ENCODE measurements around the gene YTHDC2. TPM values are rescaled to one million over a fixed set of nuclear protein-coding genes. Genes with fewer than 3 reads are reported as not detected.
"Not testable (repeated sequence)": the region's sequence is repeated elsewhere in the genome, so short reads cannot be mapped to it uniquely, and the experiment has no call there.

Gene YTHDC2
- total and polyA plus RNA-seq, 5 experiments from 2014 or later: 6.1 to 48.8 (median 9.9) TPM

DNA sequence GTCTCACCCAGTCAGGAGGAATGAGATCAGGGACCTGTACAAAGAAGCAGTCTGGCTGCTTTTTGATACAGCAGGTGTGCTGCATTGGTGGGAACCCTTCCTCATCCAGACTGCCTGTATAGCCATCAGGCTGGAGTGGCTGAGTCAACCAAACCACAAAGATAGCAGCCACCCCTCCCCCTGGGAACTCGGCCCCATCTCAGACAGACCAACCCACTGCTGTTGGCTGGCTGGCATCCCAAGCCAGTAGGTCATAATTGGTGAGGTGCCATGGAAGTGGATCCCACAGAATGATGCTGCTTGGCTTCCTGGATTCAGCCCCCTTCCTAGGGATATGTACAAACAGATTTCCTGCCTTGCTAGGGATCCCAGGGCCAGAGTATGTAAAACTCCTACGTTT, 60.9 kb downstream of the YTHDC2 start:
- Mint-ChIP-seq H3K36me3 (peaks cover 35 to 78% (median 57%) of the 10 kb centered on the region in 3 donors), H3K4me3 (no peak overlapping the region), H3K9me3 (peaks cover 0 to 18% (median 12%) of the 10 kb centered on the region in 9 donors), H3K4me1 (peaks cover 2 to 43% (median 32%) of the 10 kb centered on the region in 4 donors), H3K27me3 (no peaks in the 10 kb centered on the region), H3K27ac (peak overlapping the region in 1 of 10 donors; percentile 14)
- POLR2A ChIA-PET: no interaction called here
- ATAC-seq (no peak), DNase-seq (no peak)

- POLR2A ChIA-PET: no interaction called here
- Mint-ChIP-seq H3K4me1 (peaks cover 2 to 42% (median 31%) of the 10 kb centered on the region in 4 donors), H3K4me3 (no peak overlapping the region), H3K9me3 (peaks cover 0 to 18% (median 12%) of the 10 kb centered on the region in 9 donors), H3K27ac (peak overlapping the region in 5 of 10 donors; percentile 1 to 36 (median 26)), H3K36me3 (peaks cover 35 to 77% (median 53%) of the 10 kb centered on the region in 3 donors), H3K27me3 (no peaks in the 10 kb centered on the region)
- ATAC-seq (no peak), DNase-seq (no peak)
Measured at GRCh38 chr5:113575074-113575473, 61.6 kb downstream of the YTHDC2 start.

GRCh38 chr5:113578091-113578490, 64.6 kb downstream of the YTHDC2 start:
- Mint-ChIP-seq H3K4me3 (no peak overlapping the region), H3K36me3 (peaks cover 11 to 64% (median 30%) of the 10 kb centered on the region in 3 donors), H3K27me3 (no peaks in the 10 kb centered on the region), H3K4me1 (peaks cover 2 to 28% (median 18%) of the 10 kb centered on the region in 4 donors), H3K27ac (peak overlapping the region in 1 of 10 donors; percentile 18), H3K9me3 (peaks cover 0 to 4% (median 0%) of the 10 kb centered on the region in 9 donors)
- POLR2A ChIA-PET: no interaction called here
- no peak for DNase-seq
- no peak for ATAC-seq

GRCh38 chr5:113581388-113581787, 67.9 kb downstream of the YTHDC2 start:
- no peak for ATAC-seq
- no peak overlapping the region for H3K27ac Mint-ChIP-seq
- POLR2A ChIA-PET: no interaction called here
- peaks cover 0 to 62% (median 11%) of the 10 kb centered on the region in 3 donors for H3K36me3 Mint-ChIP-seq
- H3K27me3 Mint-ChIP-seq: no peaks in the 10 kb centered on the region
- H3K4me1 Mint-ChIP-seq: peaks cover 0 to 2% (median 1%) of the 10 kb centered on the region in 4 donors
- no peak for DNase-seq
- H3K4me3 Mint-ChIP-seq: no peak overlapping the region
- H3K9me3 Mint-ChIP-seq: no peaks in the 10 kb centered on the region

- Mint-ChIP-seq H3K4me3 (no peak overlapping the region), H3K27me3 (no peaks in the 10 kb centered on the region), H3K4me1 (no peaks in the 10 kb centered on the region), H3K9me3 (no peaks in the 10 kb centered on the region), H3K36me3 (peaks cover 0 to 19% (median 0%) of the 10 kb centered on the region in 3 donors), H3K27ac (no peak overlapping the region)
- DNase-seq: no peak
- no peak for ATAC-seq
- POLR2A ChIA-PET: no interaction called here
Measured at GRCh38 chr5:113598150-113598549, 84.7 kb downstream of the YTHDC2 start.

DNA sequence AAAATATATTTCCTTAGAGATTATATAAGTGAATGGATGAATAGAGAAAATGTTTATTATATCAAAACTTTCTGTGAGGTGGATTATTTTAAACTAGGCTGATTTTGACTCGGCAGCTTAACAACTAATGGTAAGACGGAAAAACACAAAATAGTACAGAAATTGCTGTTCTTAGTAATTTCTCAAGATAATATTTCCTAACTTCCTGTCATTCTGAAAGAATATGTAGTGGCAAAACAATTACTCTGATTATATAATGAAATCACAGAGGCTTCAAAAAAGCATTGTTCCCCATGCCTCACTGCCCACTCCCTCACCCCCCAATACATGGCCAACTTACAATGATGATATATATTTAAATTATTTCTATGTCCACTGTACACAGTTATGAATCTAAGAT, 85.4 kb downstream of the YTHDC2 start:
- H3K4me1 Mint-ChIP-seq: no peaks in the 10 kb centered on the region
- ATAC-seq (no peak), DNase-seq (no peak)
- peak overlapping the region in 1 of 10 donors; percentile 56 for H3K27ac Mint-ChIP-seq
- H3K9me3 Mint-ChIP-seq: no peaks in the 10 kb centered on the region
- peaks cover 0 to 11% (median 0%) of the 10 kb centered on the region in 3 donors for H3K36me3 Mint-ChIP-seq
- H3K27me3 Mint-ChIP-seq: no peaks in the 10 kb centered on the region
- H3K4me3 Mint-ChIP-seq: no peak overlapping the region
- POLR2A ChIA-PET: no interaction called here

- Mint-ChIP-seq H3K9me3 (no peaks in the 10 kb centered on the region), H3K27me3 (peaks cover 0 to 1% (median 0%) of the 10 kb centered on the region in 5 donors), H3K4me3 (no peak overlapping the region), H3K4me1 (no peaks in the 10 kb centered on the region), H3K27ac (peak overlapping the region in 2 of 10 donors; percentile 28 to 46), H3K36me3 (peaks cover 0 to 3% (median 0%) of the 10 kb centered on the region in 3 donors)
- no peak for ATAC-seq
- POLR2A ChIA-PET: no interaction called here
- DNase-seq: no peak
Measured at GRCh38 chr5:113600255-113600905, 86.9 kb downstream of the YTHDC2 start.

- Mint-ChIP-seq H3K4me1 (peaks cover 1 to 2% (median 2%) of the 10 kb centered on the region in 4 donors), H3K4me3 (no peak overlapping the region), H3K27me3 (peaks cover 2 to 6% (median 3%) of the 10 kb centered on the region in 5 donors), H3K36me3 (peaks cover 0 to 3% (median 0%) of the 10 kb centered on the region in 3 donors), H3K27ac (peak overlapping the region in 4 of 10 donors; percentile 0 to 42 (median 2)), H3K9me3 (no peaks in the 10 kb centered on the region)
- POLR2A ChIA-PET: no interaction called here
- ATAC-seq (no peak), DNase-seq (no peak)
Measured at GRCh38 chr5:113601423-113601822, 87.9 kb downstream of the YTHDC2 start.

- H3K36me3 Mint-ChIP-seq, POLR2A ChIA-PET, DNase-seq, H3K9me3 Mint-ChIP-seq, H3K4me1 Mint-ChIP-seq, ATAC-seq, H3K4me3 Mint-ChIP-seq: not testable (repeated sequence)
- H3K27me3 Mint-ChIP-seq: peaks cover 5 to 18% (median 9%) of the 10 kb centered on the region in 5 donors
- H3K27ac Mint-ChIP-seq: peak overlapping the region in 1 of 10 donors; percentile 17
Measured at GRCh38 chr5:113603246-113603645, 89.8 kb downstream of the YTHDC2 start.

DNA sequence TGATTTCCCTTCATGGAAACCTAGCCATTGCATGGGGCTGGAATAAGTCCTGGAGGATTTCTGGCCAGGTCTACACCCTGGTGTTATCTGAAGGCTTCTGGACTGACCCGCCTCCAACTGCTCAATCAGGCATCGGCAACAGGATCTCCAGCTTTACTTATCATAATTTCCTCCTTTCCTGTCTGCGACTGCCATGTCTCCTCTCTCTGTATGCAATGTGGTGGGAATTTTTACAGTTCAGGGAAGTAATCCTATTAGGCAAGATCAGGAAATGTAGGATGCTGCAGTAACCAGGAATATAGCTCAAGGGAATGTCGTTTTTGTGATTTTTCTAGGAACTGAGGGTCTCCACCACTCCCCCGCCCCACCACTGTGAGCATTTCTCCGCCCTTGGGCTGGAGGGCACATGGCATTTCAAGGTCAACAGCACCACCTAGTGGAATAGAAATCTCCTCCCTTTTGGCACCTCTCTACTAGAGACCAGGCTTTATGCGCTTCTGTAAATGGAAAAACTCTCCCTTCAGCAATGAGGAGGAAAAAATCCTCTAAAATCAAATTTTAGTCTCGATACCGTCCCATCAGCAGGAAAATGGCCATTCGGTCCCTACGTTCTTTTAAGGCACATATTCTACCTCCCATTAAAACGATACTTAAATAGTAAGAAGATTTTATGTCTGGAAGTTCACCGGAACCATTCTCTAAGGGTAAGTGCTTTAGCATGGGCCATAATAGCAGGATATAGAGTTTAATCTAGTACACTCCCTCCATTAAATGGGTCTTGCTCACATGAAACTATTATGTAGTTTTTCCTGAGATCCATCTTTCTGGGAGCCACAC, 93.0 kb downstream of the YTHDC2 start:
- Mint-ChIP-seq H3K4me3 (no peak overlapping the region), H3K27ac (peak overlapping the region in 3 of 10 donors; percentile 8 to 51 (median 19)), H3K4me1 (peaks cover 3 to 5% (median 3%) of the 10 kb centered on the region in 4 donors), H3K36me3 (no peaks in the 10 kb centered on the region), H3K27me3 (peaks cover 8 to 27% (median 12%) of the 10 kb centered on the region in 5 donors), H3K9me3 (no peaks in the 10 kb centered on the region)
- POLR2A ChIA-PET: no interaction called here
- ATAC-seq (peak; percentile 78 to 82), DNase-seq (peak in 9 of 10 donors; percentile 15 to 74 (median 51))

GRCh38 chr5:113607361-113607760, 93.9 kb downstream of the YTHDC2 start:
- ATAC-seq (no peak), DNase-seq (no peak)
- H3K27ac Mint-ChIP-seq: peak overlapping the region in 1 of 10 donors; percentile 19
- H3K4me3 Mint-ChIP-seq: no peak overlapping the region
- POLR2A ChIA-PET: interaction anchor here (0.9 kb wide), 1 partner anchor 35 kb away, joined by 3 read pairs; no protein-coding TSS in a partner anchor
- H3K9me3 Mint-ChIP-seq: no peaks in the 10 kb centered on the region
- peaks cover 8 to 28% (median 13%) of the 10 kb centered on the region in 5 donors for H3K27me3 Mint-ChIP-seq
- H3K4me1 Mint-ChIP-seq: peaks cover 3 to 5% (median 3%) of the 10 kb centered on the region in 4 donors
- no peaks in the 10 kb centered on the region for H3K36me3 Mint-ChIP-seq

GRCh38 chr5:113608113-113608596, 94.7 kb downstream of the YTHDC2 start:
- H3K27me3 Mint-ChIP-seq: peaks cover 8 to 36% (median 13%) of the 10 kb centered on the region in 5 donors
- POLR2A ChIA-PET: interaction anchor here (0.9 kb wide), 1 partner anchor 34 kb away, joined by 3 read pairs; no protein-coding TSS in a partner anchor
- no peak overlapping the region for H3K4me3 Mint-ChIP-seq
- H3K4me1 Mint-ChIP-seq: peaks cover 3 to 5% (median 3%) of the 10 kb centered on the region in 4 donors
- DNase-seq (no peak), ATAC-seq (no peak)
- no peaks in the 10 kb centered on the region for H3K36me3 Mint-ChIP-seq
- peak overlapping the region in 1 of 10 donors; percentile 15 for H3K27ac Mint-ChIP-seq
- no peaks in the 10 kb centered on the region for H3K9me3 Mint-ChIP-seq

Measured in naive thymus-derived CD8-positive, alpha-beta T cell (primary cell).